ENCODE data around the gene NCOR1.
"Not testable (repeated sequence)": the region's sequence is repeated elsewhere in the genome, so short reads cannot be mapped to it uniquely, and the experiment has no call there.

NCOR1 gene

GRCh38 chr17:16197276-16197675 lies 18.1 kb downstream of the NCOR1 start:
- no CpG with 5 or more reads among the region's 1 CpG for WGBS, 2 experiments
- Histone ChIP-seq H3K36me3 (ENCODE audit: control insufficient read depth, insufficient read depth, low read length) (peaks cover 4% of the 10 kb centered on the region), H3K4me3 (ENCODE audit: insufficient read depth, low read depth, low read length) (no peak overlapping the region), H3K27ac (ENCODE audit: insufficient read depth, low read depth, low read length, poor library complexity, severe bottlenecking) (no peak overlapping the region), H3K9me3 (ENCODE audit: control insufficient read depth, low read length) (no peaks in the 10 kb centered on the region), H3K4me1 (ENCODE audit: control insufficient read depth, insufficient read depth, low read length) (peaks cover 4% of the 10 kb centered on the region), H3K27me3 (ENCODE audit: control insufficient read depth, insufficient read depth, low read length, poor library complexity, severe bottlenecking) (no peaks in the 10 kb centered on the region)

GRCh38 chr17:16194307-16194835 lies 21.0 kb downstream of the NCOR1 start:
- not testable (repeated sequence) for H3K36me3 ChIP-seq (ENCODE audit: control insufficient read depth, insufficient read depth, low read length); H3K4me1 ChIP-seq (ENCODE audit: control insufficient read depth, insufficient read depth, low read length); H3K4me3 ChIP-seq (ENCODE audit: insufficient read depth, low read depth, low read length); H3K27ac ChIP-seq (ENCODE audit: insufficient read depth, low read depth, low read length, poor library complexity, severe bottlenecking); H3K27me3 ChIP-seq (ENCODE audit: control insufficient read depth, insufficient read depth, low read length, poor library complexity, severe bottlenecking); H3K9me3 ChIP-seq (ENCODE audit: control insufficient read depth, low read length)
- 89 to 100% methylated on average over 2 of the region's 2 CpGs for WGBS, 2 experiments

- Histone ChIP-seq H3K27me3 (ENCODE audit: control insufficient read depth, insufficient read depth, low read length, poor library complexity, severe bottlenecking) (no peaks in the 10 kb centered on the region), H3K27ac (ENCODE audit: insufficient read depth, low read depth, low read length, poor library complexity, severe bottlenecking) (no peak overlapping the region), H3K4me1 (ENCODE audit: control insufficient read depth, insufficient read depth, low read length) (no peaks in the 10 kb centered on the region), H3K9me3 (ENCODE audit: control insufficient read depth, low read length) (no peaks in the 10 kb centered on the region), H3K36me3 (ENCODE audit: control insufficient read depth, insufficient read depth, low read length) (peaks cover 4% of the 10 kb centered on the region), H3K4me3 (ENCODE audit: insufficient read depth, low read depth, low read length) (no peak overlapping the region)
- 94 to 95% methylated on average over 3 of the region's 3 CpGs for WGBS, 2 experiments
These were observed 23.7 kb downstream of the NCOR1 start for GRCh38 chr17:16191604-16192003.

- Histone ChIP-seq H3K4me1 (ENCODE audit: control insufficient read depth, insufficient read depth, low read length) (no peaks in the 10 kb centered on the region), H3K27ac (ENCODE audit: insufficient read depth, low read depth, low read length, poor library complexity, severe bottlenecking) (no peak overlapping the region), H3K27me3 (ENCODE audit: control insufficient read depth, insufficient read depth, low read length, poor library complexity, severe bottlenecking) (no peaks in the 10 kb centered on the region), H3K36me3 (ENCODE audit: control insufficient read depth, insufficient read depth, low read length) (peaks cover 10% of the 10 kb centered on the region), H3K9me3 (ENCODE audit: control insufficient read depth, low read length) (no peaks in the 10 kb centered on the region), H3K4me3 (ENCODE audit: insufficient read depth, low read depth, low read length) (no peak overlapping the region)
- WGBS, 2 experiments: 90 to 93% methylated on average over 3 to 4 of the region's 4 CpGs
These were observed 24.5 kb downstream of the NCOR1 start for GRCh38 chr17:16190703-16191360.

GRCh38 chr17:16189791-16190348 lies 25.5 kb downstream of the NCOR1 start:
- Histone ChIP-seq H3K4me3 (ENCODE audit: insufficient read depth, low read depth, low read length) (no peak overlapping the region), H3K36me3 (ENCODE audit: control insufficient read depth, insufficient read depth, low read length) (peaks cover 10% of the 10 kb centered on the region), H3K27me3 (ENCODE audit: control insufficient read depth, insufficient read depth, low read length, poor library complexity, severe bottlenecking) (no peaks in the 10 kb centered on the region), H3K4me1 (ENCODE audit: control insufficient read depth, insufficient read depth, low read length) (no peaks in the 10 kb centered on the region), H3K27ac (ENCODE audit: insufficient read depth, low read depth, low read length, poor library complexity, severe bottlenecking) (no peak overlapping the region), H3K9me3 (ENCODE audit: control insufficient read depth, low read length) (no peaks in the 10 kb centered on the region)
- WGBS, 2 experiments: 91 to 96% methylated on average over 3 of the region's 3 CpGs

GRCh38 chr17:16187642-16188041 lies 27.7 kb downstream of the NCOR1 start:
- Histone ChIP-seq H3K27ac (ENCODE audit: insufficient read depth, low read depth, low read length, poor library complexity, severe bottlenecking) (no peak overlapping the region), H3K36me3 (ENCODE audit: control insufficient read depth, insufficient read depth, low read length) (peaks cover 5% of the 10 kb centered on the region), H3K4me3 (ENCODE audit: insufficient read depth, low read depth, low read length) (no peak overlapping the region), H3K27me3 (ENCODE audit: control insufficient read depth, insufficient read depth, low read length, poor library complexity, severe bottlenecking) (no peaks in the 10 kb centered on the region), H3K9me3 (ENCODE audit: control insufficient read depth, low read length) (no peaks in the 10 kb centered on the region), H3K4me1 (ENCODE audit: control insufficient read depth, insufficient read depth, low read length) (no peaks in the 10 kb centered on the region)
- WGBS, 2 experiments: 94 to 95% methylated on average over 5 of the region's 5 CpGs

- no peak overlapping the region for H3K4me3 ChIP-seq (ENCODE audit: insufficient read depth, low read depth, low read length)
- no peaks in the 10 kb centered on the region for H3K4me1 ChIP-seq (ENCODE audit: control insufficient read depth, insufficient read depth, low read length)
- no peak overlapping the region for H3K27ac ChIP-seq (ENCODE audit: insufficient read depth, low read depth, low read length, poor library complexity, severe bottlenecking)
- no peaks in the 10 kb centered on the region for H3K27me3 ChIP-seq (ENCODE audit: control insufficient read depth, insufficient read depth, low read length, poor library complexity, severe bottlenecking)
- peaks cover 9% of the 10 kb centered on the region for H3K36me3 ChIP-seq (ENCODE audit: control insufficient read depth, insufficient read depth, low read length)
- whole genome bisulfite sequencing, 2 experiments: no CpG with 5 or more reads among the region's 1 CpG
- no peaks in the 10 kb centered on the region for H3K9me3 ChIP-seq (ENCODE audit: control insufficient read depth, low read length)
These were observed 33.8 kb downstream of the NCOR1 start for GRCh38 chr17:16181581-16181980.

GRCh38 chr17:16178836-16179235 lies 36.5 kb downstream of the NCOR1 start:
- peaks cover 3% of the 10 kb centered on the region for H3K36me3 ChIP-seq (ENCODE audit: control insufficient read depth, insufficient read depth, low read length)
- no peak overlapping the region for H3K4me3 ChIP-seq (ENCODE audit: insufficient read depth, low read depth, low read length)
- no peaks in the 10 kb centered on the region for H3K9me3 ChIP-seq (ENCODE audit: control insufficient read depth, low read length)
- WGBS, 2 experiments: 94 to 96% methylated on average over 5 of the region's 5 CpGs
- H3K27ac ChIP-seq (ENCODE audit: insufficient read depth, low read depth, low read length, poor library complexity, severe bottlenecking): no peak overlapping the region
- H3K4me1 ChIP-seq (ENCODE audit: control insufficient read depth, insufficient read depth, low read length): no peaks in the 10 kb centered on the region
- H3K27me3 ChIP-seq (ENCODE audit: control insufficient read depth, insufficient read depth, low read length, poor library complexity, severe bottlenecking): no peaks in the 10 kb centered on the region

GRCh38 chr17:16171613-16172012 lies 43.7 kb downstream of the NCOR1 start:
- no peaks in the 10 kb centered on the region for H3K36me3 ChIP-seq (ENCODE audit: control insufficient read depth, insufficient read depth, low read length)
- no peak overlapping the region for H3K27ac ChIP-seq (ENCODE audit: insufficient read depth, low read depth, low read length, poor library complexity, severe bottlenecking)
- H3K4me3 ChIP-seq (ENCODE audit: insufficient read depth, low read depth, low read length): no peak overlapping the region
- H3K9me3 ChIP-seq (ENCODE audit: control insufficient read depth, low read length): no peaks in the 10 kb centered on the region
- whole genome bisulfite sequencing, 2 experiments: 95% methylated on average over 7 of the region's 7 CpGs
- no peaks in the 10 kb centered on the region for H3K27me3 ChIP-seq (ENCODE audit: control insufficient read depth, insufficient read depth, low read length, poor library complexity, severe bottlenecking)
- H3K4me1 ChIP-seq (ENCODE audit: control insufficient read depth, insufficient read depth, low read length): no peaks in the 10 kb centered on the region

GRCh38 chr17:16166766-16167165 lies 48.6 kb downstream of the NCOR1 start:
- not testable (repeated sequence) for H3K27ac ChIP-seq (ENCODE audit: insufficient read depth, low read depth, low read length, poor library complexity, severe bottlenecking); H3K36me3 ChIP-seq (ENCODE audit: control insufficient read depth, insufficient read depth, low read length); H3K4me3 ChIP-seq (ENCODE audit: insufficient read depth, low read depth, low read length); H3K4me1 ChIP-seq (ENCODE audit: control insufficient read depth, insufficient read depth, low read length); H3K9me3 ChIP-seq (ENCODE audit: control insufficient read depth, low read length); H3K27me3 ChIP-seq (ENCODE audit: control insufficient read depth, insufficient read depth, low read length, poor library complexity, severe bottlenecking)
- WGBS, 2 experiments: 97 to 100% methylated on average over 3 of the region's 4 CpGs
